OCI-M2 (cell line): ENCODE data around the gene EXD3.

ENCODE experiments used
- DNase-seq: peaks from one replicate; lab custom pipeline; 2025; ENCODE audit not compliant: unreplicated experiment; lab: John Stamatoyannopoulos, UW

The EXD3 gene

DNA sequence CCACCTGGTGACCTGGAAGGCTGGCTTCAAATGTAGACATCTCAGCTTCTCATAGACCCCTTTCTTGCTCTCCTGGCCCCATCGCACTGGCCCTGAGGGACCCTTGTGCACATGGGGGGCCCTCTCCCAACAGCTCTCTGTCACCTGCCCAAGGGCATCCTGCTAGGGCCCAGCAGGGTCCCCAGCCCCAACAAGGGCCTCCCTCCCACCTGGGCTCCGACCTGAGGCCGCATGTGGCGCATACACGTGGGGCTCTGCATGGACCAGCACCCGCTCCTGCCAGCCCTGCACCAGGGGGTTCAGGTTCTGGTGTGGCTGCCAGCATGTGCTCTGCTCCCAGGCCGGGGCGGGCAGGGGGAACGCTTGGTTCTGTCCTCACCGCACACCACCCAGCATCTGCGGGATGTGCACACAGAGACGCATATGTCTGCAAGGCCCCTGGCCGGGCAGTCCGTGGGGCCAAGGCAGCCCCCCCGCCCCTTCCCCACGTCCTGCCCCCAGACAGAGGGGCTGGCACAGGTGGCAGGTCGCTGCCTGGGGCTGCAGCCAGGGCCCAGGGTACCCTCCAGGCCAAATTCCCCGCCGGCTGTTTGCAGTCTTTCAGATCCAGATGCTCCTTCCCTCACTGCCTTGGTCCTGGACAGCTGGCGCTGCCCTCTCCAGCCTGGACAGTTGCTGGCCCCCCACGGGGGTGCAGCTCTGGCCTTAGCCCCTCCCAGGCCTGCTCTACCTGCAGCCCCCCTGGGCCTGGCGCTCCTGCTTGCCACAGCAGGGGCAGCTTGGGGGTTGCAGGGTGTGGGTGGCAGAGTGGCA lies 103.0 kb downstream of the EXD3 start:
- no peak for DNase-seq

- DNase-seq, result no peak
Observed at GRCh38 chr9:137319011-137319738, 103.8 kb downstream of the EXD3 start.

DNA sequence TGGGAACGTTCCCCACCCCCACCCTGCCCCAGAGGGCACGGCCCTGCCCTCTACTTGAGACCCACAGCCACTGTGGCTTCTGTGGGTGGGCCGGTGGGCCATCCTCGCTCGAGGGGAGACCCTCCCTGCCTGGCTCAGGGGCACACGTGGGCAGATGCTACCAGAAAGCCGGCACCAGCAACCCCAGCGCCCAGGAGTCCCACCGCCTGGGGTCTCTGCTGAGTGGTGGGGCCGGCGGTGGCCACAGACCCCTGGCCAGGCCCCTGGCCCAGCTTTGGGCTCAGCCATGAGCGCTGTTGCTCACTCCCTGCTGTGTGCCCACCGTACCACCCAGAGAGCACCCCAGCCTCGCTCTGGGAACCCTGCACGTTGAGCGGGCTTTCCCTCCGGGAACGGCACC lies 104.4 kb downstream of the EXD3 start:
- no peak for DNase-seq

- no peak for DNase-seq
Observed at GRCh38 chr9:137317718-137318511, 105.0 kb downstream of the EXD3 start.

DNA sequence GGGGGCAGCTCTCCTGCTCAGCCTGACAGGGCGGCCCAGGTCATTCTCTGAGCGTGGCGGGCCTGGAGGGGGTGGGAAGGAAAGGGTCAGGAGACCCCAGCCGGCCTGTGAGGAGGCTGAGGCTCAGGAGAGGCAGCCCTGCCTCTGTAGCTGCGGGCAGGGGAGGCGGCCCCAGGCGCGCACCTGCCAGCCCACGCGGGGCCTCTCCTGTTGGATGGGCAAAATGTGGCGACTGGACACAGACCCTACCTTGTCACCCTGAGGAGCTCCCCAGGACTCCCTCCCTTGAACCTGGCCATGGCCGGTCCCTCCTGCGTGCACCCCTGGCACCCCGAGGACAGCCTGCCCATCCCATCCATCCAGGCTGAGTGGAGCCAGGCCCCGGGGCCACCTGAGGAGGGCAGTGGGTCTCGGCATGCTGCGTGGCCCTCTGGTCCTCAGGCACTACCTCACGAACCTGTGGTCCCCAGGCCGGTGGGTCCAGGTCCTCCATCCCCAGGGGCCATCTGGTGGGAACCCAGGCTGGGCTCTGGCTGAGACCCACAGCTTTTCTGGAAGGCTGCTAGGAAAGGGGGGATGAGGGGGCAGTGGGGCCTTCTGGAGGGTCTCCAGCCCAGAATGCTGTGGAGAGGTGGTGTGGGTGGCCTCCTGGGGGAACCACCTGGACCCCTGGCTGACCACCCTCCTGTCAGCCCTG lies 105.8 kb downstream of the EXD3 start:
- DNase-seq, result no peak

DNA sequence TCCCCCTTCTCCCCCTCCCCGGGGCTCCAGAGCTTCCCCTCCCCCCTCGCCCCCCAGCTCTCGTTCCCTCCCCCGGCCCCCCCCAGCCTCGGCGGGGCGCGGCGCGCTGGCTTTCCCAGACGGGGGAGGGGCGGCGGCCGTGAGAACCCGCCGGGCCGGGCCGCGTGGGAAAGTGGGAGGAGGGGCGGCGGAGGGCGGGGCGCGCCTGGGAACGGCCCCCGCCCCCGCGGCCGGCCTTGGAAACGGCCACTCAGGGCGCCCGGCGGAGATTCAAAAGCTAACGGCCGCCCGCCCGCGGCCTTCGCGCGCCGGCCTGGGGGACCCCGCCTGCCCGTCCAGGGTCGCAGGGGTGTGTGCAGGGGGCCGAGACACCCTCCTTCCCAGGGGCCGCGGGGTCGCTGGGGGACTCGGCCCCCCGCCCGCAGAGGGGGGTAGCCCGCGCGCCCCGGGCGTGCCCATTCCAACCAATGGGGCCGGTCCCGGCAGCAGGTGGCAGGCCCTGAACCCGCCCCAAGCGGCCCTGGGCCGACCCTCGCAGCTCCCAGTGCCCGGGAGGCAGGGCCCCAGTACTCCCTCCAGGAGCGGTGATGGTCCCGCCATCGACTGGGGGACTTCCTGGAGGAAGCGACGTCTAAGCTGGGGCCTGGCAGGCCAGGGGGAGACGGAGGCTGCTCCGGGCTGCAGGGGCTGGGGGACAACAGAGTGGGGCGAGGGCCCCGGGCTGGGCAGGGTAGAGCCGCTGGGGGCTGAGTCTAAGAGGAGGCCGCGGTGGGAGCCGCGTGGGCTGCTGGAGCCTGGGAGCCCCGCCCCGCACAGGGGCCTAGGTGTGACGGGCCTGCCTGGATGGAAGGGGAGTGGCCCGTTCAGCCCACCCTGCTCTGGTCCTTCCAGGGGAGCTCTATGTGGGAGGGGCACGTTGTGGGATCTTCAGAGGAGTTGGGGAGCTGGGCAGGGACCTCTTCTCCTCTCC lies 106.7 kb downstream of the EXD3 start:
- no peak for DNase-seq

DNA sequence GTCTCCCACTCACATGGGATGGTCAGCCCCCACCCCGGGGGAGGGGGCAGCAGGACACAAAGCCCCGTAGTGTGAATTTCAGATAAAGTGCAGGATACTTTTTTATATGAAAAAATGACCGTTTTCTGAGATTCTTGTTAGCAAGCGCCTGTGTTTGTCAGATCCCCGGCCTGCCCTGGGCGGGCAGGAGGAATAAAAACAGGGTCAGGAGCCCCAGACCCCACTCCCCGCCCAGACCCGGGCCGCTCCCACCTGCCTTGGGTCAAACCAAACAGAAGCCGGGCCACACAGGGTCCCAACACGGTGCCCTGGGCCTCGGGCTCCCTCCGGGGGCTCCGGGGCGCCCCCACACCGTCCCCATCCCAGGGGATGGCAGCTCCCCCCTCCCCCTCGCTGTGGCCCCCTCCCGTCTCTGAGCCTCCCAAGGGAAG lies 107.4 kb downstream of the EXD3 start:
- no peak for DNase-seq

DNA sequence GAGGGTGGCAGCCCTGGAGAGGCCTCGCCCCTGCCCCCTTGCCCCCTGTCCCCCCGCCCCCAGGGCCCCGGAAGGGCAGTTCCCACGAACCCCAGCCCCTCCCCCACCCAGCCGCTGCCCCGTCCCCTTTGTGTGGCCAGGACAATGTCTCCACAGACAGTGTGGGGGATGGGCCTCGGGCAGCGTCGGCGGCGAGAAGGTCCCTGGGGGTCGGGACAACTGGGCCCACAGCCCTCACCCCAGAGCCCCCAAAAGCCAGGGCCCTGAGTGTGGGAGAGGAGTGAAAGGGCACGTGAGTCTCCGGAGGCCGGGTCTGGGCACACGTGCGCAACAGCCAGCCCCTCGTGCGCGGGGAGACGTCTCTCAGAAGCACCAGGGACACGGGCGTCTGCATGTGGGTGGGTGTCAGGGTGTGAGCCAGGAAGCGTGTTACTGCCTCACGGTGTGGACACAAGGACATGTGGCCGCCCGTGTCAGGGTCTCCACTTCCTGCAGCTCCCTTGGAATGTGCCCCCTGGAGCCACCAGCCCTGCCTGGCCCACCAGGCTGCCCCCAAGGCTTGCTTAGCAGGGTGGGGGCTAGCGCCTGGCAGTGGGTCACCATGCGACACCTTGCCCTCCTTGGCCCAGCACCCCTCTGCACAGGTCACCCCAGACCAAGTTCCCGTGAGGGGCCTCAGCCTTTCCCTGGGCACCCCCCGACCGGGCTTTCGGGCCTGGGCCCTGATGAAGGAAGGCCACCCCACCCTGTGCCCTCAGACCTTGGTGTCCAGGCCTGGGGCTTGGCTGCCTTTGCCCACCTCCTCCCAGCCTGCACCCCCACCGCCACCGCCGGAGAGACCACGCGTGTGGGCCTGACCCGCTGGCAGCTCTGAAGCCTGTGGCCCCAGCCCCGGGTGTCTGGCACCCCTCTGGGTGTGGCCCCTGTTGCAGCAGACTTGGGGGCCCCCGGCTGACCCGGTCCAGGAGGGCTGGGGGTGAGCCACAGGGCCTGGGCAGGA lies 108.1 kb downstream of the EXD3 start:
- no peak for DNase-seq

DNA sequence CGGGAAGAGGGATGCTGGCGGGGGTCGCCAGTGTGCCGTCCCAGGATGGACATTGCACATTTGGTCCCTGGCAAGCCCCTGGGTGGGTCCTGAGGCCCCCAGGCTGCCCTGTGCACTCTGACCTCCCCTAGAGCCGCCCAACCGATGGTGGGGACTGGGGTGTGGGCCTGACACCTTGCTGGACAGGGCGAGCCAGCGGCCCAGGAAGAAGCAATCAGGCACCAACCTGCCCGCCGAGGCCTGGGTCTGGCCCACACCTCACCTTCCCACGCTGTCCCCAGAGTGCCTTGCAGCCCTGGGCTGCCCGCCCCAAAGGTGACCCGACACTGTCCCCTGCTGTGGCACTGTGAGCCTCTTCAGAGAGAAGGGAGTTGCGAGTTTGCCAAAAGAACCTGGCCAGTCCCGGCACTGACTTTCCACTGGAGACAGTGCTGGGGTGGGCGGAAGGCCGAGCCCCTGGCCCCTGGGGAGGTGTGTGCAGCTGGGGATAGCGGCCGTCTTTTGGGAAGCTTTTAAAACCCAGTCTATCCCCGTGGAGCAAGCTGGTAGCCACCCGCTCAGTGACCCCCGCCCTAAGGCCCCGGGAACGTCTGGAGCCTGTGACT lies 108.9 kb downstream of the EXD3 start:
- DNase-seq, result no peak

- no peak for DNase-seq
Observed at GRCh38 chr9:137313326-137313936, 109.5 kb downstream of the EXD3 start.

DNA sequence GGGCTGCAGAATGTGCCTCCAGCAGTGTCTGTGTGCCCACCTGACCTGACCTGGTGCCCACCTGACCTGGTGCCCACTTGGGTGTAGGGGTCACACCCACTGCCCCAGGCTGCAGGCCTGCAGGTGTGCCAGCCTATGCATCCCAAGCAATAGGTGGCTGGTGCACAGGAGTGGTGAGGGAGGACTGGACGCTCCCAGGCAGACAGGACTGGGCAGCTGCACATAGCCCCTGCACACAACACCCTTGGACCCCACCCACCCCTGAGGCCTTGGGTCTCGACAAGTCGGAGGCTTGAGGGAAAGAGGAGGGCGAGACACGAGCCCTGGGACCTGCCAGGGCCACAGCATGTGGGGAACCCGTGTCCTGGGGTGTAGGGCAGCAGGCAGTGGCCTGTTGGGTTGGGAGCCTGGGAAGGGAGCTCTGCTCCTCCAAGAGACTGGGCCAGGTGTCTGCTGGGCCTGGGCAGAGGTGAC lies 110.1 kb downstream of the EXD3 start:
- no peak for DNase-seq

DNA sequence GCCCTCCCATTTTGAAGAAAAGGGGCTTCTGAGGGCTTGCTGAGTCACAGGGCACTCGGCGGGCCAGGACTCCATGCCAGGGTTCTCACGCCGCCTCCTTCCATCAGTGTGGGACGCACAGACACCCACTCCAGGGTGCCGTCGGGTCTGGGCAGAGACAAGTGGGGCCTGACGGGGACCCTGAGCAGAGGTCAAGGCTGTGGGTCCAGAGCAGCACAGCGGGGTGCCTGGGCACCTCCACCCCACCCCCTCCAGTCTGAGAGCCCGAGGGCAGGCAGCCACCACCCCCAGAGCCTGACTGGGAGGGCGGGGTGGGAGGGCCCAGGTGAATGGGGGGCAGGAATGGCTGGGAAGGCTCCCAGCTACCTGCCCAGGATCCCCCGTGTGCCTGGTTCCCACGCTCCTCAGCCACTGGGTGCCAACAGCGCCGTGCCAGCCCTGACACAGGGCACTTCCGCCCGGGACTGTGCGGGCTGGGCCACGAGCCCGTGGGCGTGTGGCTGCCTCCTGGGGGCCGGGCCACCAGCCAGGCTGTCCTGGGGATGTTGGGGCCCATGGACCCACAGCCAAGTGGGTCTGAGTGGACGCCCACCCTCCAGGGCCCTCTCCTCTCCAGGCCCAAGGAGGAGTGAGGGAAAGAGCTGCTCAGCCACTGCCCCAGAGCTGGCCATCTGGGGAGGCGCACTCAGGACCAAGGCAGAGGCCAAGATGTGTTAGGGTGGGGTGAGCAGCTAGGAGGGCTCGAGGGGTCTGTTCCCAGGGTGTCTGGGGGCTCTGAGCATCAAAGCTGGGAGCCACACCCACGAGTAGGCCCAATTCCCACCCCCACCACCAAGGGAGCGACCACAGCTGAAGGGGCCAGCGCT lies 110.7 kb downstream of the EXD3 start:
- no peak for DNase-seq

DNA sequence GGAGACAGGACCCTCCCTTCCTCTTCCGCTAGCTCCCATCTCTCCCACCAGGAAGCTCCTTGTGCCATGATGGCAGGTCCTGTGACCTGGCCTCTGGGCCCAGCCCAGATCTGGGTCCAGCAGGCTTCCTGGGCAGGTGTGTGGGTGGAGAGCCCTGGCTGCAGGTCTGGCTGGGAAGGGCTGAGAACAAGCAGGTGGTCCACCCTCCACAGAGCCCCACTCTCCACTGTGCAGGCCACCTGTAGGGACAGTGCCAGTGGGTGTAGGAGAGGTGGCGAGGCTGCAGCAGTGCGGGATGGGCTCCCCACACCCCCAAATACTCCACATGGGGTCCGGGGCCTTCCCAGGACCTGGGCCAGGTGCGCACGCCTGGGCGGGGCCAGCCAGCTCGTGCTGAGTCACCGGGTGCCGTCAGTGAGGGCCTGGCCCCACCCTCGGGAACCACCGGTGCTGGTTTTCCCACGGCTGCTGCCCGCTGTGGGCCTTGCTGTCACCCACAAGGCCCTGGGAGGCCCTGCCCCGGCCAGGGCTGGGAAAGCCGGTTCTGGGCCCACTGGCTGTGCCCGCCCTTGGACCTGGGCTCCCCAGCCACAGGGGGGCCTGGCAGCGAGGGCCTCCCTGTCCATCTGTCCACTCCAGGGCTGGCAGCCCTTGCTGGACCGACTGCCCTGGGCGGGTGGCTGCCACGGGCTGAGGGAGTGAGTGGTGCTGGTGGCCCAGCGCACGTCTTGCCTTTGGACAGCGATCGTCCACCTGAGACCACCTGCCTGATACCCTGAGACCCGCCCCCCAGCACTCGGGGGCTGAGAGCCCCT lies 111.6 kb downstream of the EXD3 start:
- no peak for DNase-seq

DNA sequence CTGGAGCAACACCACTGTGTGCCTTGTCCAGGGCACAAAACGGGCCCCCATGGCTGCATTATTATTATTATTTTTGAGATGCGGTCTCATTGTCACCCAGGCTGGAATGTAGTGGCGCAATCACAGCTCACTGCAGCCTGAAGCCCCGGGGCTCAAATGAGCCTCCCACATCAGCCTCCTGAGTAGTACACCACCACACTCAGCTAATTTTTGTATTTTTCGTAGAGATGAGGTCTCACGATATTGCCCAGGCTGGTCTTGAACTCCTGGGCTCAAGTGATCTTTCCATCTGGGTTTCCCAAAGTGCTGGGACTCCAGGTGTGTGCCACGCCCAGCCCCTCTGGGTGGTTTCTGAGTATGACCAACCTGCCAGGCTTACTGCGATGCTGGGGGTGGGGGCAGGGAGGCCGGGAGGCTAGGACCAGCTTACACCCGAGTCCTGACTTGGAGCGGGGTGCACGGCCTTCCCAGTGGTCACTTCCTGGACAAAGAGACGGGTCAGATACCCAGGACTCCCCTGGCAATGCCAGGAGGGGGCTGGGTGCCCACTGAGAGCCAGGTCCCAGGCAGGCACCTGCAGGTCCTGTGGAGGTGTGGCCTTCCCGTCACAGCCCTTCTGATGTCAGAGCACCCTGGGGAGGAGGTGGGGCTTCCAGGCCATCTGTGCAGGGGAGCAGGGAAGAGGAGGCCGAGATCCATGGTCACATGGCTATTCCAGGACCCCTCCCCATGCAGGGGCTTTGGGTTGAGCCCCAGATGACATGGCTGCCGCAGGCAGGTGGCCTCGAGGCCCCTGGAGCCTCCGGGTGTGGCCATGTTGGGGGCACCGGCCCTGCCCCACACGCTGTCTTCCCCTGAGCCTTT lies 112.5 kb downstream of the EXD3 start:
- DNase-seq, result no peak
